GM18861 (cell line): ENCODE data around the gene FXYD3.

Experiments used
- ATAC-seq: cut with Tn5 transposase; IDR thresholded peaks from one replicate; pipeline ENCODE4 v1.9.1; 2021; ENCODE audit not compliant: unreplicated experiment

The FXYD3 gene

DNA sequence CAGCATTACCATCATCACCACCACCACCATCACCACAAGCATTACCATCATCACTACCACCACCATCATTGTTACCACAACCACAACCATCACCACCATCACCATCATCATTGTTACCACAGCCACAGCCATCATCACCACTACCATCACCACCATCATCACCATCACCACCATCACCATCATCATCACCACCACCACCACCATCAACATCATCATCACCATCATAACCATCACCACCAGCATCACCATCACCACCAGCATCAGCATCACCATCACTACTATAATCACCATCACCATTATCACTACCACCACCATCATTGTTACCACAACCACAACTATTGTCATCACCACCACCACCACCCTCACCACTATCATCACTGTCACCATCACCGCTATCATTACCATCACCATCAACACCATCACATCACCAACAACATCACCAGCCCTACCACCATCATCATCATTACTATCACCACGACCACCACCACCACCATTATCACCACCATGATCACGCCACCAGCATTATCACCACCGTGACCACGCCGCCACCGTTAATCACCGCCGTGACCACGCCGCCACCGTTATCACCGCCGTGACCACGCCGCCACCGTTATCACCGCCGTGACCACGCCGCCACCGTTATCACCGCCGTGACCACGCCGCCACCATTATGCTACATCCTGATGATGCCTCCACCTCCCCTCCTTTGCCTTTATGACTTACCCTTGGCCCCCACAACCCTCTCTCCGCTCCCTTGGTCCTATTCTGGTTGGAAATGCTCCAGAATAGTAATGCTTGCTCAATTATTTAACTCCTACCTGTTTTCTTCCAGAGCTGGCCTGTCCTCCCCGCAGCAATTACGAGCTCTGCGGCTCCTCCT, 10.0 kb upstream of the FXYD3 start:
- no peak for ATAC-seq

GRCh38 chr19:35106291-35106583, 9.4 kb upstream of the FXYD3 start:
- no peak for ATAC-seq

DNA sequence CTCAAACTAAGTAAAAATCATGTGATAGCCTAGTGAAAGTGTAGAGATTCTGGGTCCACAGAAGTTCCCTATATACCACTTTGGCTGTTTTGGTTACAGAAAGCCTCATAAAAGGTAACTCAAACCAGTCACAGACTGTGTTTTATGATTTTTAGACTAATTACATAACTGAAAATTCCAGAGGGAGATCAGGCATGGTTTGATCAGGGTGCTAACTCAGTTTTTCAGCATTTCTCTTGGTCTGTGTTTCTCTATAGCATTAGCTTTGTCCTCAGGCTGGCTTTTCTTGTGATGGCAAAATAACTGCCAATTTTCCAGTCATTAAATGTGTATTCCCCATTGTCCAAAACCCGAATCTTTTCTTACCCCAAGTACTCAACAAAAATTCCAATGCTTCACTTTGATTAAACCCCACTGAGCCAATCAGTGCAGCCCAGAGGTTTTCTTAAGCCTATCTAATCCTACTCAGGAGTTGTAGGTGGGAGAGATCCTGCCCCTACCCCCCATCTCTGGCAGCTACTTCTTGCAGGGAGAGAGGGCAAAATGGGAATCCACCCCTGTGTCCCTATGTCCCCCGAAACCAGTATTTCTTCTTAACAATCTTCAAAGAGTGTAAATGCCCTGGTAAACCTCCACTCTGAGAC, 8.6 kb upstream of the FXYD3 start:
- ATAC-seq: no peak

- no peak for ATAC-seq
Measured at GRCh38 chr19:35107545-35107944, 8.1 kb upstream of the FXYD3 start.

DNA sequence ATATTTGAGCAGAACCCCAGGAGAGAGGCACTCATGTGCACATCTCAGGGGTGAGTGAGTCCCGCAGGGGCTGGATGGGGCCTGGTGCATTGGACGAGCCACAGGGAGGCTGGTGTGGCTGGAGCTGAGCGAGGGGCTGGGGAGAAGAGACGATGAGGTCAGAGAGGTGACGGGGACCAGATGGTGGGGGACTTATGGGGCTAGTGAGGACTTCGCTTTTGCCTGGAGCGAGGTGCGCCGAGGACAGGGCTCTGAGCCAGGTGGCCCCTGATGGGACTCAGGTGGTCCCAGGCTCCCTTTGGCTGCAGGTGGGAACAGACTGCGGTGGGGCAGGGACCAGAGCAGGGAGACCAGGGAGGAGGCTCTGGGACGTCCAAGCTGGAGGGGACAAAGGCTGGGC, 6.9 kb upstream of the FXYD3 start:
- ATAC-seq: no peak

DNA sequence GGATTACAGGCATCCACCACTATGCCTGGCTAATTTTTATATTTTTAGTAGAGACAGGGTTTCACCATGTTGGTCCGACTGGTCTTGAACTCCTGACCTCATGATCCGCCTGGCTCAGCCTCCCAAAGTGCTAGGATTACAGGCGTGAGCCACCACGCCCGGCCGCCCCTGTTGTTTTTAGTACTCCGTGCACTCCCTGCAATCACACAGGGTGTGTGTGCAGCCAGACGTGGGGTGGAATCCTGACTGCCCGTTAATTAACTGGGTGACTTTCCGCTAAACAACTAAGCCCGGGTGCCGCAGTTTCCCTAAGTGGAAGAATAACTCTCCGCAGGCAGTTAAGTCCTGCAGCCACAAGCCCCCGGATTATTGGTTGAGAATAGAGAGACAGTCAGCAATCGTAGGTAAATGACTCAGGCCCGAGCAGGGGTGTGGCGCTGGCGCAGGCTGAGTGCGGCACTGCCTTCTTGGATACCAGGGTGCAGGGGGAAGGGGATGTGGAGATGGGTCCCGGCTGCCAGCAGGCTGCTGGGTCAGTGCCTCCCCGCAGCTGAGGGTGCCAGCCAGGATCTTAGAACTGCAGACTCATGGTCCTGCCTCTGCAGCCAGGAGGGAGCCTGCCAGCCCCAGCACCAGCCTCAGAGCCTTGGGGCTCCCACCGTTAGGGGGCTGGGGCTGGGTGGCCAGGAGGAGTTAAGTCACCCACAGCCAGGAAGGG, 6.1 kb upstream of the FXYD3 start:
- ATAC-seq: no peak

DNA sequence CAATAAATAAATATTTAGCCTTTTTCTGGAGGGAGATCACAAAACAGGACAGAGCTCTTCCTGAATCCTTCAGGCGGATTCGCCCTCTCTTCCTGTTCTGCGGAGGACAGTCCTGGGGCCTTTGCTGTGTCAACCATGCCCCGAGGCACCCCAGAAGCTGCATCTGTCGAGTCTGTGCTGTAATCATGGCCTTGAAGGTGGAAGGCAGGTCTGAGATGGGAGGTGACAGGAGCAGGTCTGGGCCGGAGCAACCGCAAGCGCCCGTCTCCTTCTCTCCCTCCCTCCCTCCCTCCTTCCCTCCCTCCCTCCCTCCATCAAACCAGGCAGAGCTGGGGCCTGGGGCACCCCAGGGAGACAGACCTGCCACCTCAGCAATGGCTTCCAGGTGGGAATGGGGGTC, 4.6 kb upstream of the FXYD3 start:
- no peak for ATAC-seq

GRCh38 chr19:35112995-35113688, 2.5 kb upstream of the FXYD3 start:
- no peak for ATAC-seq

DNA sequence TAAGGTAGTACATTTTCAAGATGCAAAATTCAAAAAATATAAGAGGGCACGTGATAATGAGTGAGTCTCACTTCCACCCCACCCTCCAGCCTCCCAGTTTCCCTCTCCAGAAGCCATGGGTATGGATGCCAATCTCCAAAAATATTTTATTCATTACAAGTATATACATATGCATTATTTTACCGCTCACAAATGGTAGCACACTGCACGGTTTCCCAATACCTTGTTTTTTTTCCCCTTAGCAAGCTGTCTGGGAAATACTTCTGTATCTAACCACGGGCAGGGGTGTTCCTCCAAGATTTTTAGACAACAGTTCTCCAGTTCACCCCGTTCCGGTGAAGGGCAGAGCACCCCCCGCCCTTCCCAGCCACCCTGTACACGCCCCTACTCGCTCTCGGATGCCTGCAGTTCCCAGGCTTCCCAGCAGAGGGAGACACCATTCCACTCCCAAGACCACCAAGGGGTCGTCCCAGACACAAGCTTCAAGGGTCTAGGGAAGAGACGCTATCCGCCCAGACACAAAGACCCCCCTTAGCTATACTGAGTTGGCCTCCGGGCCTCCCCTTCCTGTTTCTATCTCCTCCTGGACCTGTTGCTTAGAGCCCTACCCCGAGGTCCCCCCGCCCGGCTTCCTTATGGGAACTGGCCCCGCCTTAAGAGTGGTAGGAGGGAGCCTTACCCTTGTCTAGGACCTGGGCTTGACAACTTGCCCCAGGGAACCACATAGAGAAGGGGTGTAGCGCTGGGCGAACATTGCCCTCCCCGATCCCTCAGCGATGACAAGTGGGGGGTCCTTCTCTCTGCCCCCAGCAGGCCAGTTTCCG, 1.1 kb upstream of the FXYD3 start:
- no peak for ATAC-seq

DNA sequence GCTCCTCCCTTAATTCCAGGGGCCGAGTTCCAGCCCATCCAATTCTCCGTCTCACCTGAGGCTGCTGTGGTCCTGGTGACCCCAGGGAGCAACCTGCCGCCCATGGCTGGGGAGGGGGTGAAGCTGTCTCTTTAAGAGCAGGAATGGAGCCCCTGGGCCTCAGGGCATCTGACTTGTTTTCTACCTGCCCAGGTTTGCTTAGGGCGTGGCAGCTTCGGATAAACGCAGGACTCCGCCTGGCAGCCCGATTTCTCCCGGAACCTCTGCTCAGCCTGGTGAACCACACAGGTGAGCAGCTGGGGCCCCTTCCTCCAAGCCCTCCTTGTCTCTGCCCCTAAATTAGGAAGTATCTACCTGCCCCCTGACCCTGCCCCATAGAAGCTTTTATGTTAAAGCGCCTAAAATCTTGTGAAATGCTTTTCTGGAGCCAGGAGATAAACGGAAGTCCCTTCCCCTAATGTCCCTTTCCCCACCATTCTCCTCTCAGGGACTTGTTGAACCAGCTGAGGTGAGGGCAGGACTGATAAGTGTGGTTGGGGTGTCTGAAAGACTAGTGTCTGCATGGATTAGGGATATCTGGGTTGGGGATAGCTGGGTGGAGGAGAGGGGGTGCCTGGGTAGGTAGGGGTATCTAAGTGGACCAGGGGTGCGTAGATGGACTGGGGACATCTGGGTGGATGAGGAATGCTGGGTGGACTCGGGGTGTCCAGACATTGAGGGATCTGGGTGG, 614 bp downstream of the FXYD3 start:
- no peak for ATAC-seq

GRCh38 chr19:35117116-35117515, 1.5 kb downstream of the FXYD3 start:
- ATAC-seq: no peak

- ATAC-seq: no peak
Measured at GRCh38 chr19:35117799-35118198, 2.2 kb downstream of the FXYD3 start.

- ATAC-seq: no peak
Measured at GRCh38 chr19:35118268-35119020, 2.8 kb downstream of the FXYD3 start.

DNA sequence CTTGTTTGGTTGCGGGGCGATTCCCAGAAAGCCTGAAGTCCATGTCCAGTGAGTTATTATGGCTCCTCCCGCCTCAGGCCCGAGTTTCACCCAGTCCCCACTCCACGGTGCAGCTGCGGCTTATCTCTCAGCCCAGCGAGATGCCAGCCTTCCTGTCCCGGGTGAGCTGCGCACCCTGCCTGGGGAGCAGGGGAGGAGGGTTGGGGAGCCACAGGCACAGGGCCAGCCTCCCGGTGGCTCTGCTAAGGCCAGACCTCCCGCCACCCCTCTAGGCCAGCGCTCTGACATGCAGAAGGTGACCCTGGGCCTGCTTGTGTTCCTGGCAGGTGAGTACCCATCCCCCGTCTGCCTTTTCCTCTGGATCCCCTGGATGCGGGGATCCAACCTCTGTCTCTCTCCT, 3.5 kb downstream of the FXYD3 start:
- ATAC-seq: no peak

- no peak for ATAC-seq
Measured at GRCh38 chr19:35119578-35120155, 4.0 kb downstream of the FXYD3 start.

- no peak for ATAC-seq
Measured at GRCh38 chr19:35120492-35120891, 4.9 kb downstream of the FXYD3 start.

DNA sequence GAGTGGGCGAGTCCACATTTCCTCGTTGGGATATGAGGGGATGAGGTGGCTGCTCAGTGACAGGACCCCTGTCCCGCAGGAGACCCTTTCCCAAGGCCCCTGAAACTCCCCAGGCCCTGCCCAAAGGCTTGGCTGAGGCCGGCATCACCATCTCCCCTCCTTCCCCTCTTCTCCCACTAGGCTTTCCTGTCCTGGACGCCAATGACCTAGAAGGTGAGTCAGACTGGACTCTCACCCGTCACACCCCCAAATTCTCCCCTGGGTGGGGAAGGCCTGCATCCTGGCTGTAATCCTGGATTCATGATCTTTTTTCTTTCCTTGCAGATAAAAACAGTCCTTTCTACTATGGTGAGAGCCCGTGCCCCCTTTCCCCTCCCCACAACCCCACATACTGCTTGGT, 5.3 kb downstream of the FXYD3 start:
- no peak for ATAC-seq

GRCh38 chr19:35122687-35123551, 7.3 kb downstream of the FXYD3 start:
- ATAC-seq: no peak
